NCI-H2081 treated with DMSO at 0.1 percent for 48 hours (cell line): ENCODE results near the gene SPATA2.
"Not testable (repeated sequence)": the region's sequence is repeated elsewhere in the genome, so short reads cannot be mapped to it uniquely, and the experiment has no call there.

Source experiments
- DNase-seq: peaks from one replicate; lab custom pipeline; 2025; lab: John Stamatoyannopoulos, UW

The SPATA2 gene

DNA sequence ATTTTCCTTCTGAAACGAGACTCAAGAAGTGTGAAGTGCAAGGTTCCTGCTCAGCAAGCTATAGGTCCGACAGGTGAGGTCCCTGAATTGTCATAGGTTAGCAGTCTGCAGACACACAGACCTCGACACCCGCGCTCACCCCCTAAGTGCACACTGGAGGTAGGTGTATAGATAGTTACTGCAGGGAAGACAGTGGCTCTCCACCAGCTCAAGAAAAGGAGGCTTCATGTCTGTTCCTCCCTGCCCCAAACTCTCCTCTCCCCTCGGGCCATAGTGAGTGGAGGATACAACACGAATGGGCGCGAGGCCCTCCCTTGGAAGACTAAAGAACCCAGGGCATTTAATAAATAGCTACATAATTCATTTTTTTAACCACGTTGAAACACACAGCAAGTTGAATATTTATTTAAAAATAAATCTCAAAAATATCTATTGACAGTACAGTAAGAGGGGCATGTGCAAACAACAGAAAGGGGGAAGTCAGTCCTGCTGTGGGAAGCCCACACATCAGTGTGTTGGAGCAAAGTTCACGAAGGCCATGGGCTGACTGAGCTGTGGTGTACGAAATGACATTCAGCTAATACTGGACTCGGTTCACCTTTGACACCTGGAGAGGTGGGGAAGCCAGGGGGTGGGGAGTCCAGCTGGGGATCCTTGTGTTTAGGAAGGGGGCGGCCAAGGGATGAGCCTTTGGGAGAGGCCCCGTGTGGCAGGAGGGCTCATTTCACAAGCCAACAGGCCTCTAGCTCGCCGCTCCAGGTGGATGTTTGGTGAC is 10.7 kb downstream of the SPATA2 start:
- DNase-seq: no peak

- peak; percentile 17 for DNase-seq
These were observed 13.7 kb downstream of the SPATA2 start for GRCh38 chr20:49901588-49901987.

- no peak for DNase-seq
These were observed 15.6 kb downstream of the SPATA2 start for GRCh38 chr20:49899541-49900383.

GRCh38 chr20:49896204-49896603 is 19.1 kb downstream of the SPATA2 start:
- no peak for DNase-seq

- DNase-seq: not testable (repeated sequence)
These were observed 19.7 kb downstream of the SPATA2 start for GRCh38 chr20:49895474-49896093.

DNA sequence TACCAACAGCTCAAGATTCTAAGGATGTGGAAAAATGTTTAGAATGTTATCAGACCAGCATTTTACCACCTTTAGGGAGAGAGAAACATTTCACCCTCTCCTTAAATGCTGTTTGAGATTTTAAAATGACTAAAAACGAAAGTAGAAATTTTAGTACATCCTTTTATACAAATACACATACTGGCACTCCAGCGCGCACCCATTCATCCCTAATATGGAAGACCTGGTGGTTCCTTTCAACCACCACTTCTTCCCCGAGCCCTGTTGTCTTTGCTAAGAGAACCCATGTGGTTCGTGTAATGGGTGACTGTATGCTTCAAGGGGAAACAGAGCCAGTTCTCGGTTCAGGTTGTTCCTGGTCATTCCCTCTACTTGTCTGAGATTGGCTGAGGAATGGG is 21.3 kb downstream of the SPATA2 start:
- no peak for DNase-seq

- no peak for DNase-seq
These were observed 21.9 kb downstream of the SPATA2 start for GRCh38 chr20:49893242-49894072.

DNA sequence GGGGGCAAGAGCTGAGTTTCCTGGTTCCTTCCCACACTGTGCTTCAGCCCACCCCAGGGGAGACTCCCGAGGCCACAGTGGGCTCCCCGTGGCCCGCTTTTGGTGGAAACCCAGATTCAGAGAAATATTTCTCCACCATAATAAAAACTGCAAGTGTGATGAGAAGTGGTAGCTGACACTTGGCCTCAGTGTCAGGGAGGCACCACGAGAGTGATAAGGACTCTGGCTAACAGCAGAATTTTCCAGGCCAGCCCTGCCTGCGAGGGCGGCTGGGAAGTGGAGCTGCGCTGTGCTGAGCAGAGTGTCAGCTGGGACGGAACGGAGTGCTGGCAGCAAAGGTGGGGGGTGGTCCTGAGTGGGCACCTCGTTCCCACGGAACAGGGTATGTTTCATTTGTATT is 22.5 kb downstream of the SPATA2 start:
- no peak for DNase-seq

- no peak for DNase-seq
These were observed 23.1 kb downstream of the SPATA2 start for GRCh38 chr20:49892260-49892659.

DNA sequence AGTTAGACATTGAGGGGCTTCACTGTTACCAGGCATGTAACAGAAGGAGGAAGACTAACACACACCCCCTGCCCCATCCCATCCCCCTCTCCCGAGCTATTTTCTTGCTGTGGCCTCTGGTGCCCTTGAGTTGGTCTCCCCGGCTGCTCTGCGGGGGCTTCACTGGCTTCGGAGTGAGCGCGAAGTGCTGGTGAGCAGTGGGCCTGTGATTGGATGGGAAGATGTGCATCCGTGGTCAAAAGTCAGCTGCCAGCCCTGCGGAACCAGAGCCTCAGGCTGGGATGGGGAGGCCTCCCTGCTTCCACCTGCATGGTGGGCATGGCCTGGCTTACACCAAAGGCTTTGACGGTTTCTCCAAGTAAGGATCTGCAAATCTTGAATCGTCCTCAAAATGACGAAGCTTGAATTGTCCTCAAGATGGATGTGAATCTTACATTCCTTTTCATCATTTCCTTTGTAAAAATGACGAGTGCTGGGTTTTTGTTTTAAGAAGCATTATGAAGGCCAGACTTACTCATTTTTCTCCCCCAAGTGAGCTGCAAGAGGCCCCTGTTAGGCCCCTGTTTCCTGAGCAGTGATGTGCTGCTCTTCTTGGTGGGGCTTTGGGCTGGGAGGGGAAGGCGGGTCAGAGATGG is 23.7 kb downstream of the SPATA2 start:
- no peak for DNase-seq

- DNase-seq: no peak
These were observed 24.6 kb downstream of the SPATA2 start for GRCh38 chr20:49890471-49891361.

GRCh38 chr20:49889935-49890333 is 25.4 kb downstream of the SPATA2 start:
- DNase-seq: no peak

DNA sequence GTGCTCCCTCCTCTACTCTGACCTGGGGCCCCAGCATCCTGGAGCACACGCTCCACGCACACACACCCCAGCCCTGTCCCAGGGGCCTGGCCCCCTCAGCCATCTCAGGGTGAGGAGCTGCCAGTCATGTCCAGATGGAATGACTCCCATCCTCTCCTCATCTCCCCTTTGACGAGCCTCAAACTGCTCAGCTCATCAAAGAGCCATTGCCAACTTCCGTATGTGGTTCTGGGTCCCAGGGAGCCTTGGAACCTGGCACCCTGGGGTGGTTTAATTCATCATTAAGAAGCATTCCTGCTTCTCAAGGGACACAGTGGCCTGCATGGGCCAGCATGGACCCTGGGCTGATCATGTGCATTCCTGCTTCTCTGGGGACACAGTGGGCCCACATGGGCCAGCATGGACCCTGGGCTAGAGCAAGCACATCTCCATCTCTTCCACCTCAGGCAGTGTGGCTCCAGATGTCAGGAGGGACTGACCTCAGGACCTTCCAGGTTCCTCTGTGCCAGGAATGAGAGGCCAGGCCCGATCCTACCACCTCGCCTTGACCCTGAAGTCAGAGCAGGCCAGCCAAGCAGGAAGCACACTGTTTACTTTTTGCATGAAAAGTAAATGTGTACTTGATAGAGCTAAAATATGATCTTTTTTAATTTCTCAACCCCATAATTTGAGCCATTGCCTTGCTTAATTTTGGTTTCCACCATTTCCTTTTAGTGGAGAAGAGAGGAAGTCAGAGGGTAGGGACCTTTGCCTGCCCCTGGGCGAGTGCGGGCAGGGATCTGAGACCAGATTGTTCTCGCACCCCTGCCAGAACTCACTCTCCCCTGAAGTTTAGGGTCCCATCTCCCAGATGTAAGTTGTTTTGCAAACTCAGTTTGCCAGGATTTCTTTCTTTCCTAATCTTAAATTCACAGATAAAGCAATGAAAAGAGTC is 26.1 kb downstream of the SPATA2 start:
- DNase-seq: no peak

GRCh38 chr20:49888212-49889000 is 26.9 kb downstream of the SPATA2 start:
- DNase-seq: no peak

DNA sequence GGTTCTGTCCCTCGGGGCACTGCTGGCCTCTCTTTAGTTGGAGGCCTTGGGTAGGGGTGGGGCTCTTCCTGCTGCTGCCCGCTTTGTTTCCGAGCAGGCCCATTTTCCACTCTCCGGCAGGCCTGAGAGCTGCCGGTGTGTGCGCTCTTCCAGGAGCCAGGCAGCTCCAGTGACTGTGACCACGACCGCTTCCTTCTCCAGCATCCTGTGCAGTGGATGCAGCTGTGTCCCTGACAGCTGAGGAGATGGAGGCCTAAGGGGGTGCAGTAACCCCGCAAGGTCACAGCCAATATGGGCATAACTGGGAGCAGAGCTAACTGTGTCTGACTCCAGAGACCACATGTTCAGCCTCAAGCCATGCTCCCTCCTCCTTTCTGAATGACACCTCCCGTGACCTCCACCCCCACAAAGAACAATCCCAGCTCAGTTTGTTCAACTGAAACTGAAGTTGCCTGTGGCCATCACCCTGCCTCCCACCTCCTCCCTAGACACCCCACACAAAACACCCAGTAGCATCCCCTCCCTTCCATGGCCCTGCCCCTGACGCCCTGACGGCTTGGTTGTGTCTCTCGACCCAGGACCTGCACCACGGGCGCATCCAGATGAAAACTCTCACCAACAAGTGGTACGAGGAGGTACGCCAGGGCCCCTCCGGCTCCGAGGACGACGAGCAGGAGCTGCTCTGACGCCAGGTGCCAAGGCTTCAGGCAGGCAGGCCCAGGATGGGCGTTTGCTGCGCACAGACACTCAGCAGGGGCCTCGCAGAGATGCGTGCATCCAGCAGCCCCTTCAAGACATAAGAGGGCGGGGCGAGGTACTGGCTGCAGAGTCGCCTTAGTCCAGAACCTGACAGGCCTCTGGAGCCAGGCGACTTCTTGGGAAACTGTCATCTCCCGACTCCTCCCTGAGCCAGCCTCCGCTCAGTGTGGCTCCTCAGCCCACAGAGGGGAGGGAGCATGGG is 27.8 kb downstream of the SPATA2 start:
- DNase-seq: no peak

- no peak for DNase-seq
These were observed 28.6 kb downstream of the SPATA2 start for GRCh38 chr20:49886571-49887213.
